Smooth muscle cell (in vitro differentiated cells): Measurements from ENCODE around the gene PAK1. TPM values are rescaled to one million over a fixed set of nuclear protein-coding genes. Genes with fewer than 3 reads are reported as not detected.

Source experiments
- DNase-seq: peaks from one replicate; lab custom pipeline; 2025; ENCODE audit not compliant: unreplicated experiment; lab: John Stamatoyannopoulos, UW
- H2AFZ ChIP-seq: fragments of 200-600 bp; sonication (generic); 2 replicates; pipeline ENCODE4 v1.6.0; 2016; ENCODE audit warnings: antibody characterized with exemption, low read depth, mild to moderate bottlenecking
- H3F3A ChIP-seq: fragments of 200-600 bp; sonication (generic); 2 replicates; pipeline ENCODE4 v1.6.0; 2017; ENCODE audit warnings: antibody characterized with exemption, low read depth
- H3K27ac ChIP-seq: fragments of 200-600 bp; sonication (generic); 2 replicates; pipeline ENCODE4 v1.5.1; 2016; ENCODE audit warnings: low read depth, mild to moderate bottlenecking
- H3K27me3 ChIP-seq: fragments of 200-600 bp; sonication (generic); 2 replicates; pipeline ENCODE4 v1.6.1; 2016; ENCODE audit warnings: low read depth, mild to moderate bottlenecking
- H3K36me3 ChIP-seq: fragments of 200-600 bp; sonication (generic); 2 replicates; pipeline ENCODE4 v1.5.1; 2016; ENCODE audit warnings: low read depth
- H3K4me1 ChIP-seq: fragments of 200-600 bp; sonication (generic); 2 replicates; pipeline ENCODE4 v1.5.1; 2016; ENCODE audit warnings: low read depth
- H3K4me2 ChIP-seq: fragments of 200-600 bp; sonication (generic); 2 replicates; pipeline ENCODE4 v1.6.0; 2016; ENCODE audit warnings: mild to moderate bottlenecking
- H3K4me3 ChIP-seq: fragments of 200-600 bp; sonication (generic); 2 replicates; pipeline ENCODE4 v1.5.1; 2016; ENCODE audit warnings: mild to moderate bottlenecking
- H3K79me2 ChIP-seq: fragments of 200-600 bp; sonication (generic); 2 replicates; pipeline ENCODE4 v1.6.0; 2016; ENCODE audit warnings: low read depth, mild to moderate bottlenecking
- H3K9ac ChIP-seq: fragments of 200-600 bp; sonication (generic); 2 replicates; pipeline ENCODE4 v1.6.0; 2016; ENCODE audit warnings: low read depth
- H3K9me3 ChIP-seq: fragments of 200-600 bp; sonication (generic); replicated peaks from 2 replicates; pipeline ENCODE4 v1.5.1; 2016; ENCODE audit warnings: low read depth
- H4K20me1 ChIP-seq: fragments of 200-600 bp; sonication (generic); 2 replicates; pipeline ENCODE4 v1.6.0; 2016; ENCODE audit warnings: low read depth
- WGBS: methylation state at CpG from one replicate; pipeline ENCODE4 v1.1.7; 2016; ENCODE audit warnings: low lambda C conversion rate; 5-methylcytosine and 5-hydroxymethylcytosine counted together
- polyA plus RNA-seq: library from polyadenylated mRNA; unstranded; fragments of >200 nt; fragmentation: Nextera tagmentation; extraction: Ambion mirVana; gene quantifications from 2 replicates; pipeline ENCODE4 v1.2.1, GENCODE V29; 2016
- total RNA-seq: library from RNA; depleted of rRNA; stranded (reverse); fragments of >200 nt; gene quantifications from 2 replicates; pipeline ENCODE4 v1.2.3, GENCODE V29; 2014
- TF ChIP-seq, protein P1 (sequence below): fragments of 200-600 bp; sonication (generic); IDR thresholded peaks from 2 replicates; pipeline ENCODE4 v1.5.1; 2017; ENCODE audit warnings: borderline replicate concordance, mild to moderate bottlenecking, antibody characterized with exemption; ENCODE audit not compliant: insufficient read depth, poor library complexity, severe bottlenecking

Gene PAK1
- total and polyA plus RNA-seq, 2 experiments from 2014 or later = 20.5 to 31.7 TPM

- DNase-seq = no peak
- no peak overlapping the region for H3K4me3 ChIP-seq
- no peak overlapping the region for H2AFZ ChIP-seq
- no peaks in the 10 kb centered on the region for H3K79me2 ChIP-seq
- 89% methylated on average over 2 of the region's 2 CpGs for WGBS
- no peak overlapping the region for H3K4me2 ChIP-seq
- no peaks in the 10 kb centered on the region for H3K27me3 ChIP-seq
- H3K4me1 ChIP-seq = no peaks in the 10 kb centered on the region
- TF ChIP-seq, protein P1, sequence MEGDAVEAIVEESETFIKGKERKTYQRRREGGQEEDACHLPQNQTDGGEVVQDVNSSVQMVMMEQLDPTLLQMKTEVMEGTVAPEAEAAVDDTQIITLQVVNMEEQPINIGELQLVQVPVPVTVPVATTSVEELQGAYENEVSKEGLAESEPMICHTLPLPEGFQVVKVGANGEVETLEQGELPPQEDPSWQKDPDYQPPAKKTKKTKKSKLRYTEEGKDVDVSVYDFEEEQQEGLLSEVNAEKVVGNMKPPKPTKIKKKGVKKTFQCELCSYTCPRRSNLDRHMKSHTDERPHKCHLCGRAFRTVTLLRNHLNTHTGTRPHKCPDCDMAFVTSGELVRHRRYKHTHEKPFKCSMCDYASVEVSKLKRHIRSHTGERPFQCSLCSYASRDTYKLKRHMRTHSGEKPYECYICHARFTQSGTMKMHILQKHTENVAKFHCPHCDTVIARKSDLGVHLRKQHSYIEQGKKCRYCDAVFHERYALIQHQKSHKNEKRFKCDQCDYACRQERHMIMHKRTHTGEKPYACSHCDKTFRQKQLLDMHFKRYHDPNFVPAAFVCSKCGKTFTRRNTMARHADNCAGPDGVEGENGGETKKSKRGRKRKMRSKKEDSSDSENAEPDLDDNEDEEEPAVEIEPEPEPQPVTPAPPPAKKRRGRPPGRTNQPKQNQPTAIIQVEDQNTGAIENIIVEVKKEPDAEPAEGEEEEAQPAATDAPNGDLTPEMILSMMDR = no peak
- no peaks in the 10 kb centered on the region for H3F3A ChIP-seq
- H3K9me3 ChIP-seq = no peaks in the 10 kb centered on the region
- no peaks in the 10 kb centered on the region for H3K36me3 ChIP-seq
- no peak overlapping the region for H3K27ac ChIP-seq
- no peak overlapping the region for H3K9ac ChIP-seq
- H4K20me1 ChIP-seq = no peaks in the 10 kb centered on the region
These were observed 195.0 kb downstream of the PAK1 start for GRCh38 chr11:77278595-77279506.

GRCh38 chr11:77276271-77276670 lies 197.6 kb downstream of the PAK1 start:
- Histone ChIP-seq H3K4me1 (no peaks in the 10 kb centered on the region), H3K9ac (no peak overlapping the region), H3K27ac (no peak overlapping the region), H3F3A (no peaks in the 10 kb centered on the region), H2AFZ (no peak overlapping the region), H4K20me1 (no peaks in the 10 kb centered on the region), H3K27me3 (no peaks in the 10 kb centered on the region), H3K79me2 (no peaks in the 10 kb centered on the region), H3K4me2 (no peak overlapping the region), H3K4me3 (no peak overlapping the region), H3K36me3 (no peaks in the 10 kb centered on the region), H3K9me3 (no peaks in the 10 kb centered on the region)
- no peak for DNase-seq
- WGBS = 86% methylated on average over 2 of the region's 2 CpGs
- TF ChIP-seq, protein P1 = no peak

Other genes with a start within 250 kb of the PAK1 start
- gene GDPD4, start 172.4 kb downstream of the PAK1 start, total RNA-seq = not detected in 2 replicates
- gene GDPD4, start 172.4 kb downstream of the PAK1 start, polyA plus RNA-seq = not detected in 2 replicates
- 0.40 and 0.54 TPM in 2 replicates for gene AQP11, start 115.9 kb upstream of the PAK1 start, total RNA-seq
- 0.22 and 0.37 TPM in 2 replicates for gene AQP11, start 115.9 kb upstream of the PAK1 start, polyA plus RNA-seq
- 109 and 132 TPM in 2 replicates for gene CLNS1A, start 163.7 kb upstream of the PAK1 start, total RNA-seq
- gene CLNS1A, start 163.7 kb upstream of the PAK1 start, polyA plus RNA-seq = 67.3 and 73.0 TPM in 2 replicates